B cell (primary cell): ENCODE measurements around the gene FAR1. TPM values are rescaled to one million over a fixed set of nuclear protein-coding genes. Genes with fewer than 3 reads are reported as not detected.

ENCODE experiments used
- ATAC-seq: fragments of 200-7000 bp; cut with Tn5 transposase; one replicate; pipeline ENCODE4 v1.10.0; 2021; ENCODE audit warnings: low read depth, mild to moderate bottlenecking, moderate number of reproducible peaks, moderate library complexity
- CTCF ChIA-PET: fragments of 350-600 bp; sonication (Branson Sonifier 250); formaldehyde crosslinking; loops from one replicate; lab custom pipeline; 2021; ENCODE audit warnings: antibody characterized with exemption, inconsistent platforms; lab: Charles Lee
- POLR2A ChIA-PET: fragments of 350-600 bp; sonication (Branson Sonifier 250); formaldehyde crosslinking; loops from one replicate; lab custom pipeline; 2021; ENCODE audit warnings: antibody characterized with exemption; lab: Charles Lee
- DNase-seq: peaks from one replicate; pipeline ENCODE4 v3.0.0; 2013
- H2AFZ ChIP-seq: 2 replicates; pipeline ENCODE4 v1.6.1; 2012; ENCODE audit warnings: mild to moderate bottlenecking, low read depth, low read length; ENCODE audit not compliant: insufficient read depth, poor library complexity, severe bottlenecking
- H3K27ac ChIP-seq, 2 donors: 1 replicate in 1 of 2; 2 replicates in 1 of 2; pipeline ENCODE4 v1.5.1; 2012 to 2013; ENCODE audit warnings: low read length in 2 of 2, mild to moderate bottlenecking in 2 of 2, moderate library complexity in 1 of 2
- H3K27me3 ChIP-seq, 4 experiments: fragments of 200-600 bp in 1 of 4; sonication (generic) in 1 of 4; replicated peaks in 1 of 4; 1 replicate in 2 of 4; 2 replicates in 2 of 4; pipeline versions ENCODE4 v1.6.1 to v1.7.0; 2013 to 2016; ENCODE audit warnings: low read length in 3 of 4, mild to moderate bottlenecking in 2 of 4, mixed read lengths in 1 of 4, moderate library complexity in 1 of 4; ENCODE audit not compliant: insufficient read depth in 4 of 4, control insufficient read depth in 3 of 4; ENCODE audit errors: control extremely low read depth in 1 of 4
- H3K36me3 ChIP-seq, 2 experiments: replicated peaks in 1 of 2; 1 replicate in 1 of 2; 2 replicates in 1 of 2; pipeline versions ENCODE4 v1.6.1 to v1.7.1; 2013; ENCODE audit warnings: low read length in 1 of 2; ENCODE audit not compliant: insufficient read depth in 2 of 2, control insufficient read depth in 1 of 2; ENCODE audit errors: control extremely low read depth in 1 of 2, extremely low read depth in 1 of 2
- H3K4me1 ChIP-seq, 2 donors: fragments of 200-600 bp in 1 of 2; sonication (generic) in 1 of 2; 1 replicate in 1 of 2; 2 replicates in 1 of 2; pipeline versions ENCODE4 v1.5.1 to v1.6.1; 2013 to 2017; ENCODE audit warnings: low read length in 2 of 2; ENCODE audit not compliant: control insufficient read depth in 2 of 2, insufficient read depth in 2 of 2
- H3K4me2 ChIP-seq: replicated peaks from 2 replicates; pipeline ENCODE3; 2012; ENCODE audit warnings: mild to moderate bottlenecking, low read depth, low read length; ENCODE audit not compliant: poor library complexity, severe bottlenecking
- H3K4me3 ChIP-seq, 5 experiments: fragments of 200-600 bp in 1 of 5; sonication (generic) in 1 of 5; 1 replicate in 3 of 5; 2 replicates in 2 of 5; pipeline versions ENCODE4 v1.5.1 to v1.7.0; 2011 to 2016; ENCODE audit warnings: low read length in 4 of 5, mild to moderate bottlenecking in 4 of 5, low read depth in 2 of 5, control low read depth in 1 of 5, moderate library complexity in 1 of 5; ENCODE audit not compliant: insufficient read depth in 1 of 5; ENCODE audit errors: control extremely low read depth in 1 of 5, extremely low read depth in 1 of 5
- H3K79me2 ChIP-seq: fragments of 200-600 bp; sonication (generic); one replicate; pipeline ENCODE4 v1.6.0; 2016; ENCODE audit warnings: low read length; ENCODE audit not compliant: control insufficient read depth, insufficient read depth
- H3K9ac ChIP-seq: fragments of 200-600 bp; sonication (generic); 2 replicates; pipeline ENCODE4 v1.6.1; 2017; ENCODE audit warnings: mild to moderate bottlenecking, low read length, moderate library complexity
- H3K9me3 ChIP-seq, 3 donors: one replicate each; pipeline versions ENCODE4 v1.6.1 to v1.7.1; 2013; ENCODE audit warnings: low read length in 2 of 3; ENCODE audit not compliant: control insufficient read depth in 2 of 3, insufficient read depth in 1 of 3; ENCODE audit errors: control extremely low read depth in 1 of 3
- H4K20me1 ChIP-seq: 2 replicates; pipeline ENCODE4 v1.6.0; 2012; ENCODE audit warnings: mild to moderate bottlenecking, low read length; ENCODE audit not compliant: insufficient read depth, control insufficient read depth, poor library complexity, severe bottlenecking
- H3K27ac Mint-ChIP-seq: one replicate; pipeline ENCODE4 v1.8.0; 2021; ENCODE audit warnings: mixed read lengths
- H3K27me3 Mint-ChIP-seq: one replicate; pipeline ENCODE4 v1.8.0; 2021; ENCODE audit warnings: mixed read lengths
- H3K4me1 Mint-ChIP-seq: one replicate; pipeline ENCODE4 v1.8.0; 2021; ENCODE audit warnings: mixed read lengths
- H3K4me3 Mint-ChIP-seq: one replicate; pipeline ENCODE4 v1.8.0; 2021; ENCODE audit warnings: mixed read lengths
- H3K9me3 Mint-ChIP-seq: one replicate; pipeline ENCODE4 v1.8.0; 2022; ENCODE audit warnings: mixed read lengths; ENCODE audit not compliant: insufficient read depth
- EZH2 ChIP-seq: IDR thresholded peaks from 2 replicates; pipeline ENCODE4 v1.6.1; 2012; ENCODE audit warnings: borderline replicate concordance, low read depth, mild to moderate bottlenecking, moderate library complexity, low read length; ENCODE audit not compliant: insufficient read depth, poor library complexity, severe bottlenecking
- WGBS: methylation state at CpG from one replicate; pipeline ENCODE4 v1.1.5; 2013; ENCODE audit warnings: missing lambda C conversion rate; ENCODE audit not compliant: insufficient coverage; 5-methylcytosine and 5-hydroxymethylcytosine counted together
- intact Hi-C: fragments of 100-400 bp; cut with micrococcal nuclease; formaldehyde crosslinking; loops from one replicate; pipeline ENCODE4 v1.10.0; 2022
- polyA plus RNA-seq: library from polyadenylated mRNA; depleted of rRNA; stranded (reverse); fragments of >200 nt; gene quantifications from 2 replicates; pipeline ENCODE4 v1.2.3, GENCODE V29; 2012
- total RNA-seq, 2 donors: library from RNA; stranded (reverse); fragments of 120-200 nt in 1 of 2; gene quantifications; 1 replicate in 1 of 2; 2 replicates in 1 of 2; pipeline versions ENCODE4 v1.2.3 to v1.2.4, GENCODE V29; 2013 to 2022
- TF ChIP-seq, protein P1 (sequence below): fragments of 200-600 bp; IDR thresholded peaks from one replicate; pipeline ENCODE4 v1.8.0; 2022; ENCODE audit warnings: antibody characterized with exemption, mild to moderate bottlenecking

FAR1 gene
- total and polyA plus RNA-seq, 2 donors (not counting 1 experiment from before 2014, with no cell fraction given), result 8.1 to 44.8 TPM

DNA sequence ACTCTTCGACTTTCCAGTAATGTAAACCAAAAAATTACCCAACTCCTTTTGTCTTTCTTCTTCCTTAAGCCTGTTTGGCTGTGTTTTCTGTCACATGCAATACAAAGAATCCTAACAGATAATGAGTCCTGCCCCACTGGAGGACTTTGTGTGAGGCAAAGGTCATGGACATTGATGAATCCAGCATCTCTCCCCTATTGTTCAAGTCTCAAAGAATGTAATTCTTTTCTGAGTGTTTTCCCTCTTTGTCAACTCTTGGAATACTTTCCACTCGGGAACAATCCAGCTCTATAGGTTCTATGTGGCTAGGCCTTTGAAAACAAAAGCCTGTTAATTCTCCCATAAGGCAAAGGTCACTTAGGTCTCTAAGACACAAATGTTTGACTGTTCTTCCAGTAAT is 100.7 kb downstream of the FAR1 start:
- POLR2A ChIA-PET, result no interaction called here
- TF ChIP-seq, protein P1, sequence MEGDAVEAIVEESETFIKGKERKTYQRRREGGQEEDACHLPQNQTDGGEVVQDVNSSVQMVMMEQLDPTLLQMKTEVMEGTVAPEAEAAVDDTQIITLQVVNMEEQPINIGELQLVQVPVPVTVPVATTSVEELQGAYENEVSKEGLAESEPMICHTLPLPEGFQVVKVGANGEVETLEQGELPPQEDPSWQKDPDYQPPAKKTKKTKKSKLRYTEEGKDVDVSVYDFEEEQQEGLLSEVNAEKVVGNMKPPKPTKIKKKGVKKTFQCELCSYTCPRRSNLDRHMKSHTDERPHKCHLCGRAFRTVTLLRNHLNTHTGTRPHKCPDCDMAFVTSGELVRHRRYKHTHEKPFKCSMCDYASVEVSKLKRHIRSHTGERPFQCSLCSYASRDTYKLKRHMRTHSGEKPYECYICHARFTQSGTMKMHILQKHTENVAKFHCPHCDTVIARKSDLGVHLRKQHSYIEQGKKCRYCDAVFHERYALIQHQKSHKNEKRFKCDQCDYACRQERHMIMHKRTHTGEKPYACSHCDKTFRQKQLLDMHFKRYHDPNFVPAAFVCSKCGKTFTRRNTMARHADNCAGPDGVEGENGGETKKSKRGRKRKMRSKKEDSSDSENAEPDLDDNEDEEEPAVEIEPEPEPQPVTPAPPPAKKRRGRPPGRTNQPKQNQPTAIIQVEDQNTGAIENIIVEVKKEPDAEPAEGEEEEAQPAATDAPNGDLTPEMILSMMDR, result no peak
- no peak for TF ChIP-seq EZH2

DNA sequence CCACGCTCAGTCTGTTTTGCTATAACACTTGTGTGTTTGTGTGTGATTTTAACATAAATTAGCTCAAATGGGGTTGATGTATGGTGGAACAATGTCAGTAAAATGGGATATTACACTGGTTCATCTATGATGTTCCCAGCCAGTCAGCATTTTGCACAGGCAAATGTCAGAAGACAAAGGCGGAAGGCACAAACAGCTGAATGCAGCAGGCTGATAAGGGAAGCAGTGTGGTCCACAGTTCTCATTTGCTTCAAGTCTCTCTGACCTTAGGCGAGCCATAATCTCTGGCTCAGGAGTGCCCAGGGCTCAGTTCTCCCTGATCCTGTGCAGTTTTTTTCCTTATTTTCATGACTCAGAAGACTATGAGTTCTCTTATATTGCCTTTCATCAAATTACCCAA is 102.7 kb downstream of the FAR1 start:
- 95% methylated on average over 3 of the region's 3 CpGs for WGBS
- DNase-seq, result no peak
- Mint-ChIP-seq H3K4me3 (no peak overlapping the region), H3K4me1 (peaks cover 6% of the 10 kb centered on the region), H3K27me3 (peaks cover 14% of the 10 kb centered on the region), H3K27ac (no peak overlapping the region), H3K9me3 (no peaks in the 10 kb centered on the region)
- ChIA-PET POLR2A (interaction anchor here (1.0 kb wide), 1 partner anchor 469 kb away, joined by 3 read pairs; no protein-coding TSS in a partner anchor), CTCF (interaction anchor here (0.6 to 4.3 kb wide), 6 partner anchors 13 to 479 kb away, joined by 3 to 35 read pairs (median 4); no protein-coding TSS in a partner anchor)
- peaks cover 0 to 7% of the 10 kb centered on the region in 2 donors for H3K4me1 ChIP-seq
- no peak overlapping the region for H3K9ac ChIP-seq
- H3K79me2 ChIP-seq, result no peaks in the 10 kb centered on the region
- no peak overlapping the region for H3K4me2 ChIP-seq
- H3K27ac ChIP-seq, result no peak overlapping the region
- H2AFZ ChIP-seq, result no peak overlapping the region
- TF ChIP-seq, protein P1, result no peak
- TF ChIP-seq EZH2, result no peak
- peaks cover 0 to 4% (median 0%) of the 10 kb centered on the region in 4 experiments for H3K27me3 ChIP-seq
- H3K36me3 ChIP-seq, result no peaks in the 10 kb centered on the region
- ATAC-seq, result no peak
- intact Hi-C loops, result loop anchor here (10.0 kb wide), 1 partner anchor 684 kb away; no protein-coding TSS in a partner anchor
- H4K20me1 ChIP-seq, result no peaks in the 10 kb centered on the region
- H3K4me3 ChIP-seq, result no peak overlapping the region
- H3K9me3 ChIP-seq, result no peaks in the 10 kb centered on the region

More for the DNA sequence above, 100.7 kb downstream of the FAR1 start:
- no CpG with 5 or more reads among the region's 2 CpGs for WGBS
- no peak overlapping the region for H3K4me2 ChIP-seq
- no peaks in the 10 kb centered on the region for H3K79me2 ChIP-seq
- no peak overlapping the region for H2AFZ ChIP-seq
- H3K9ac ChIP-seq, result no peak overlapping the region
- H4K20me1 ChIP-seq, result no peaks in the 10 kb centered on the region
- H3K4me3 Mint-ChIP-seq, result no peak overlapping the region
- peaks cover 6% of the 10 kb centered on the region for H3K4me1 Mint-ChIP-seq
- no peak for DNase-seq
- CTCF ChIA-PET, result interaction anchor here (0.7 to 1.3 kb wide), 3 partner anchors 380 to 482 kb away, joined by 3 to 5 read pairs (median 3); no protein-coding TSS in a partner anchor
- ATAC-seq, result no peak
- no peak overlapping the region for H3K27ac ChIP-seq
- H3K9me3 Mint-ChIP-seq, result no peaks in the 10 kb centered on the region
- H3K36me3 ChIP-seq, result no peaks in the 10 kb centered on the region
- H3K4me3 ChIP-seq, result no peak overlapping the region
- intact Hi-C loops, result no loop called here
- H3K27me3 Mint-ChIP-seq, result peaks cover 12% of the 10 kb centered on the region
- H3K27ac Mint-ChIP-seq, result no peak overlapping the region
- H3K4me1 ChIP-seq, result peaks cover 0 to 7% of the 10 kb centered on the region in 2 donors
- H3K27me3 ChIP-seq, result peaks cover 0 to 4% (median 0%) of the 10 kb centered on the region in 4 experiments
- no peaks in the 10 kb centered on the region for H3K9me3 ChIP-seq
